ENCODE data around the gene RNF220.

- no peak for TF ChIP-seq ZBTB8A (tag by site-specific recombination; IDR thresholded peaks at IDR 0.05)
- TF ChIP-seq ZNF548 (tag by site-specific recombination; IDR thresholded peaks at IDR 0.05), result no peak
- TF ChIP-seq ZNF146 (tag by site-specific recombination; IDR thresholded peaks at IDR 0.05), result no peak
- TF ChIP-seq CTCF (tag by site-specific recombination; IDR thresholded peaks at IDR 0.05), result peak; percentile 37; the same call in 1 of the 2 replicates
- TF ChIP-seq ZNF18 (tag by site-specific recombination; IDR thresholded peaks at IDR 0.05), result no peak
- TF ChIP-seq KLF1 (tag by site-specific recombination; IDR thresholded peaks at IDR 0.05), result no peak
- no peak for TF ChIP-seq ZSCAN30 (tag by site-specific recombination; IDR thresholded peaks at IDR 0.05)
- TF ChIP-seq ZNF639 (tag by site-specific recombination; IDR thresholded peaks at IDR 0.05), result no peak
- TF ChIP-seq ZFHX2 (tag by site-specific recombination; conservative IDR thresholded peaks at IDR 0.05), result no peak
- no peak for TF ChIP-seq ZBTB26 (tag by site-specific recombination; optimal IDR thresholded peaks at IDR 0.05)
- no peak for TF ChIP-seq ZNF391 (tag by site-specific recombination; IDR thresholded peaks at IDR 0.05; ENCODE audit: borderline replicate concordance, low read depth)
These were observed 204.3 kb downstream of the RNF220 start for GRCh38 chr1:44609412-44609767.
